Neural progenitor cell (in vitro differentiated cells): ENCODE measurements around the gene ZC3H12A. TPM values are rescaled to one million over a fixed set of nuclear protein-coding genes. Genes with fewer than 3 reads are reported as not detected.
A peak's percentile ranks its signal among the peaks of the same experiment; 100 is the strongest.

Source experiments
- DNase-seq: peaks from one replicate; pipeline ENCODE4 v3.0.0-alpha.2; 2016; ENCODE audit warnings: low spot score
- H2AFZ ChIP-seq: fragments of 200-600 bp; sonication (generic); replicated peaks from 2 replicates; pipeline ENCODE4 v1.6.1; 2016; ENCODE audit warnings: antibody characterized with exemption
- H3F3A ChIP-seq: fragments of 200-600 bp; sonication (generic); 2 replicates; pipeline ENCODE4 v1.6.1; 2016; ENCODE audit warnings: antibody characterized with exemption, low read depth
- H3K27ac ChIP-seq: fragments of 200-600 bp; sonication (generic); 2 replicates; pipeline ENCODE4 v1.5.1; 2016; ENCODE audit warnings: mild to moderate bottlenecking
- H3K27me3 ChIP-seq: fragments of 200-600 bp; sonication (generic); 2 replicates; pipeline ENCODE4 v1.6.1; 2016; ENCODE audit warnings: mild to moderate bottlenecking, moderate library complexity
- H3K36me3 ChIP-seq: fragments of 200-600 bp; sonication (generic); 2 replicates; pipeline ENCODE4 v1.5.1; 2016
- H3K4me1 ChIP-seq: fragments of 200-600 bp; sonication (generic); 2 replicates; pipeline ENCODE4 v1.6.1; 2016; ENCODE audit warnings: mixed run types
- H3K4me2 ChIP-seq: fragments of 200-600 bp; sonication (generic); 2 replicates; pipeline ENCODE4 v1.6.1; 2016
- H3K4me3 ChIP-seq: fragments of 200-600 bp; sonication (generic); 2 replicates; pipeline ENCODE4 v1.5.1; 2016
- H3K79me2 ChIP-seq: fragments of 200-600 bp; sonication (generic); 2 replicates; pipeline ENCODE4 v1.6.1; 2016; ENCODE audit warnings: low read depth
- H3K9ac ChIP-seq: fragments of 200-600 bp; sonication (generic); 2 replicates; pipeline ENCODE4 v1.6.1; 2016
- H3K9me3 ChIP-seq: fragments of 200-600 bp; sonication (generic); 2 replicates; pipeline ENCODE4 v1.5.1; 2016; ENCODE audit warnings: low read depth
- H4K20me1 ChIP-seq: fragments of 200-600 bp; sonication (generic); 2 replicates; pipeline ENCODE4 v1.6.1; 2016; ENCODE audit warnings: low read depth
- H3K27ac Mint-ChIP-seq: 3 replicates; pipeline ENCODE4 v1.8.0; 2021; ENCODE audit warnings: mixed read lengths
- H3K27me3 Mint-ChIP-seq: 2 replicates; pipeline ENCODE4 v1.8.0; 2022; ENCODE audit warnings: low read depth, mild to moderate bottlenecking, inconsistent platforms, moderate library complexity, mixed read lengths; ENCODE audit not compliant: insufficient read depth
- H3K36me3 Mint-ChIP-seq: 3 replicates; pipeline ENCODE4 v1.8.0; 2021; ENCODE audit warnings: mixed read lengths
- H3K4me1 Mint-ChIP-seq: 3 replicates; pipeline ENCODE4 v1.8.0; 2021; ENCODE audit warnings: mixed read lengths
- H3K4me3 Mint-ChIP-seq: 3 replicates; pipeline ENCODE4 v1.8.0; 2021; ENCODE audit warnings: mild to moderate bottlenecking, moderate library complexity, mixed read lengths
- H3K9me3 Mint-ChIP-seq: 3 replicates; pipeline ENCODE4 v1.8.0; 2020; ENCODE audit warnings: mixed read lengths
- EZH2 ChIP-seq: fragments of 200-600 bp; sonication (generic); IDR thresholded peaks from 2 replicates; pipeline ENCODE4 v1.6.1; 2017; ENCODE audit warnings: antibody characterized with exemption, mild to moderate bottlenecking, moderate library complexity
- EZH2phosphoT487 ChIP-seq: fragments of 200-600 bp; sonication (generic); IDR thresholded peaks from 2 replicates; pipeline ENCODE4 v1.6.1; 2017; ENCODE audit warnings: antibody characterized with exemption
- total RNA-seq: library from RNA; depleted of rRNA; stranded (reverse); fragments of >200 nt; gene quantifications from 2 replicates; pipeline ENCODE4 v1.2.3, GENCODE V29; 2015; ENCODE audit warnings: low replicate concordance
- TF ChIP-seq, protein P1 (sequence below): fragments of 200-600 bp; sonication (generic); IDR thresholded peaks from 2 replicates; pipeline ENCODE4 v1.5.1; 2017; ENCODE audit warnings: antibody characterized with exemption, mild to moderate bottlenecking

Gene ZC3H12A
- total RNA-seq, 1 donor from 2014 or later = 1.2 TPM

DNA sequence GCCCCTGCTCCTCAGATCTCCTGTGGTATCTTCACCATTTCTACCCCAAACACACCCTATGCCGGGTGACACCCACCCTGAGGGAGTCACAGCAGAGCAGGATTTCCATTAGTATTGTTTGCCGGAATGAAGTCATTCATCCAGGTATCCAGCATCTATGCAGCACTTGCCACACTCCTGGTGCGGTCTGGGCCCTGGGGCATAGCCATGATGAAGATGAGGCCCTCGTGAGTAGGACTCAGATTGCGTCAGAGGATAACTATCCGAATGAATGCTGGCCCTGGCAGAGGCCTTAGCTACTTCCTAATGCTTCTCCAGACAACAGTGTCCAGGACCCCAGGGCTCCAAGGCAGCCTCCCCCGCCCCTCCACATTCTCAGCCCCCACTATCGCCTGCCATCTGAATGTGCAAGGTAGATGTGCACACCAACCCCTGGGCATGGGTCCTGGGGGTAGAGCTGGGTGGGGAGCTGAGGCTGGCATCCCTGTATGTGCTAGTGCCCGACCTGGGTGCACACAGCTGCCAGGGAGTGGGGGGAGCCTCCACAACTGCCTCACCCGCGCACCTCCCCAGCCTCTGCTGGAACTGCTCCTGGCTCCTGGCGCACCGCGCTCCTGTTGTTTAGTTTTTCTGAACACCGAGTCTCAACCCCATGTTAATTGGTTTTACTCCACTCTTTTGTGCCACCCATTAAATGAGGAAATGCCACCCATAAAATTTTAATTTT, 25.5 kb upstream of the ZC3H12A start:
- Histone ChIP-seq H2AFZ (no peak overlapping the region), H3K4me3 (no peak overlapping the region), H3K4me1 (peaks cover 7% of the 10 kb centered on the region), H3K4me2 (no peak overlapping the region), H3K27ac (no peak overlapping the region), H3K36me3 (no peaks in the 10 kb centered on the region), H3K27me3 (no peaks in the 10 kb centered on the region), H4K20me1 (no peaks in the 10 kb centered on the region), H3K9me3 (no peaks in the 10 kb centered on the region), H3F3A (no peaks in the 10 kb centered on the region), H3K79me2 (no peaks in the 10 kb centered on the region), H3K9ac (no peak overlapping the region)
- no peak for TF ChIP-seq EZH2phosphoT487
- TF ChIP-seq, protein P1, sequence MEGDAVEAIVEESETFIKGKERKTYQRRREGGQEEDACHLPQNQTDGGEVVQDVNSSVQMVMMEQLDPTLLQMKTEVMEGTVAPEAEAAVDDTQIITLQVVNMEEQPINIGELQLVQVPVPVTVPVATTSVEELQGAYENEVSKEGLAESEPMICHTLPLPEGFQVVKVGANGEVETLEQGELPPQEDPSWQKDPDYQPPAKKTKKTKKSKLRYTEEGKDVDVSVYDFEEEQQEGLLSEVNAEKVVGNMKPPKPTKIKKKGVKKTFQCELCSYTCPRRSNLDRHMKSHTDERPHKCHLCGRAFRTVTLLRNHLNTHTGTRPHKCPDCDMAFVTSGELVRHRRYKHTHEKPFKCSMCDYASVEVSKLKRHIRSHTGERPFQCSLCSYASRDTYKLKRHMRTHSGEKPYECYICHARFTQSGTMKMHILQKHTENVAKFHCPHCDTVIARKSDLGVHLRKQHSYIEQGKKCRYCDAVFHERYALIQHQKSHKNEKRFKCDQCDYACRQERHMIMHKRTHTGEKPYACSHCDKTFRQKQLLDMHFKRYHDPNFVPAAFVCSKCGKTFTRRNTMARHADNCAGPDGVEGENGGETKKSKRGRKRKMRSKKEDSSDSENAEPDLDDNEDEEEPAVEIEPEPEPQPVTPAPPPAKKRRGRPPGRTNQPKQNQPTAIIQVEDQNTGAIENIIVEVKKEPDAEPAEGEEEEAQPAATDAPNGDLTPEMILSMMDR = no peak
- TF ChIP-seq EZH2 = no peak
- Mint-ChIP-seq H3K36me3 (no peaks in the 10 kb centered on the region), H3K9me3 (no peaks in the 10 kb centered on the region), H3K27me3 (peaks cover 6% of the 10 kb centered on the region), H3K4me1 (no peaks in the 10 kb centered on the region), H3K4me3 (no peak overlapping the region), H3K27ac (no peak overlapping the region)
- no peak for DNase-seq

DNA sequence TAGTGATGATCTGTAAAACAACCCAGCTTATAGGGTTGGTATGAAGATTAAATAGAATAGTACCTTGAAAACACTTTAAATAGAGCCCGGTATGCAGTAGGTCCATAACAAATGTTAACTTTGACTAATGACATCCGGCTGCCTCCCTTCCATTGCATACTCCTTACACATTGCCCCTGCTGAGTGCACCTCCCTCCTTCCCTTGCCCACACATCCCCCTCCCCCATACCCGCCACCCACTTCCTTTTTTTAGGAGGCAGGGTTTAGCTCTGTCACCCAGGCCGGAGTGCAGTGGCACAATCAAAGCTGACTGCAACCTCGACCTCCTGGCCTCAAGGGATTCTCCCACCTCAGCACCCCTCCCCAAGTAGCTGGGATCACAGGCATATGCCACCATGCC, 24.4 kb upstream of the ZC3H12A start:
- no peak overlapping the region for H3K27ac Mint-ChIP-seq
- H3K27ac ChIP-seq = no peak overlapping the region
- no peaks in the 10 kb centered on the region for H3K27me3 ChIP-seq
- no peaks in the 10 kb centered on the region for H3K9me3 ChIP-seq
- no peaks in the 10 kb centered on the region for H3K36me3 ChIP-seq
- H3K27me3 Mint-ChIP-seq = peaks cover 7% of the 10 kb centered on the region
- no peaks in the 10 kb centered on the region for H3K36me3 Mint-ChIP-seq
- no peaks in the 10 kb centered on the region for H3K79me2 ChIP-seq
- H3F3A ChIP-seq = no peaks in the 10 kb centered on the region
- no peak for DNase-seq
- H2AFZ ChIP-seq = no peak overlapping the region
- no peak overlapping the region for H3K9ac ChIP-seq
- no peak overlapping the region for H3K4me3 Mint-ChIP-seq
- no peaks in the 10 kb centered on the region for H3K4me1 Mint-ChIP-seq
- H3K4me2 ChIP-seq = no peak overlapping the region
- H4K20me1 ChIP-seq = no peaks in the 10 kb centered on the region
- TF ChIP-seq, protein P1 = no peak
- no peak for TF ChIP-seq EZH2
- TF ChIP-seq EZH2phosphoT487 = no peak
- no peaks in the 10 kb centered on the region for H3K9me3 Mint-ChIP-seq
- H3K4me3 ChIP-seq = no peak overlapping the region
- peaks cover 7% of the 10 kb centered on the region for H3K4me1 ChIP-seq

DNA sequence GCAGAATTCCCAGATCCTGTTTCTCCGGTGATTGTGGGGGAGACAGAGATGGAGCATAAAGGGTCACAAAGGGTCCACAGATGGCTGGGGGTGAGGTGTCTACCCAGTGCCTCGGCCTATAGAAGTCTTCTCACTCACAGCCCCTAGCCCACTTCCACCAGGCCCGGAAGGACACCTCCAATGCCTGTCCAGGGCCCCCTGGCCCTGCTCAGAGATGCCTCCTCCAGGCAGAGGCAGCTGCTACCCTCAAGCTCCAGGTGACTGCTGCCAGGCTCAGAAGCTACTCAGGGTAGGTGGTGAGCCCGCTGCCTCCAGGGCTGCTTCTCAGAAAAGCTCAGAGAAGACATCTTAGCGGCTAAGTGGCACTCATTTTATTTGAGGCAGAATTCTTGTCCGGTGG, 22.0 kb upstream of the ZC3H12A start:
- no peaks in the 10 kb centered on the region for H3K4me1 Mint-ChIP-seq
- peak overlapping the region; percentile 43 for H3K27ac Mint-ChIP-seq
- H2AFZ ChIP-seq = peak overlapping the region; percentile 77

More for the DNA sequence above, 22.0 kb upstream of the ZC3H12A start:
- H3K27me3 Mint-ChIP-seq = peaks cover 4% of the 10 kb centered on the region
- no peaks in the 10 kb centered on the region for H3K36me3 Mint-ChIP-seq
- TF ChIP-seq EZH2 (no peak), EZH2phosphoT487 (no peak)
- TF ChIP-seq, protein P1 = no peak
- DNase-seq = no peak
- Histone ChIP-seq H3K79me2 (no peaks in the 10 kb centered on the region), H4K20me1 (no peaks in the 10 kb centered on the region), H3K36me3 (no peaks in the 10 kb centered on the region), H3K4me1 (peaks cover 7% of the 10 kb centered on the region), H3F3A (no peaks in the 10 kb centered on the region), H3K27me3 (no peaks in the 10 kb centered on the region), H3K9ac (no peak overlapping the region), H3K9me3 (no peaks in the 10 kb centered on the region), H3K27ac (no peak overlapping the region), H3K4me3 (no peak overlapping the region), H3K4me2 (no peak overlapping the region)
- no peaks in the 10 kb centered on the region for H3K9me3 Mint-ChIP-seq
- no peak overlapping the region for H3K4me3 Mint-ChIP-seq
